DMS53 (cell line): Measurements from ENCODE around the gene MRPL16.
"Not testable (repeated sequence)": the region's sequence is repeated elsewhere in the genome, so short reads cannot be mapped to it uniquely, and the experiment has no call there.

Experiments used
- DNase-seq: peaks from one replicate; lab custom pipeline; 2025; lab: John Stamatoyannopoulos, UW

Gene MRPL16

DNA sequence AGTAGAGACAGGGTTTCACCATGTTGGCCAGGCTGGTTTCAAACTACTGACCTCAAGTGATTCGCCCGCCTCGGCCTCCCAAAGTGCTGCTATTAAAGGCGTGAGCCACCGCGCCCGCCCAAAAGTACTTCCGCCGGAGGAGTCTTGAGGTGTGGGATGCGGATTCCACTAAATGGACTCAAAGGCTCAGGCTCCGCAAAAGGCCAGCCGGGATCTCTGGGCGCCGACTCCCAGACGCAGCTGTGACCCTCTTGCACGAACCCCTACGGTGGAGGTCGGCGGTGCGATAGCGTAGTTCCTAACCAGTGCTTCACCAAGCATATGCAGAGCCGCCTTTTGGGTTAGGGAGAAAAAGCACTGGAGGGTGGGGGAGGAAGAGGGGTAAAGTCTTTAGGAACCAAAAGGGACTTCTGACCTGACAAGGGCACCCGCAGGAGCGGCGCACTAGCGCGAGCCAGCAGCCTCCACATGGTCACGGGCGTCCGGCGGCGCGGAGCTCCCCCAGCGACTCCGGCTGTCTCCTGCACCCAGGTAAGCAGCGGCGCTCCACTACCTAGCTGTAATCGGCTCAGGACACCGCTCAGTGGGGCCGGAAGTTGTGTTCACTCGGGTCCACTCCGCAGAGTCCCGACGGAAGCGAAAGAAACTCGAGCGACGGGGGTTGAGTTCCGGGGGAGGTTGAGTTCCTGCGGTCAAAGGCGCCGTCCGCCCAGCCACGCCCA lies at the start of gene MRPL16:
TSS of gene MRPL16 (minus strand) at position 590 of the 722 bp plus-strand sequence. CDS start at position 470, 120 bp downstream.
- peak; percentile 97 for DNase-seq

DNA sequence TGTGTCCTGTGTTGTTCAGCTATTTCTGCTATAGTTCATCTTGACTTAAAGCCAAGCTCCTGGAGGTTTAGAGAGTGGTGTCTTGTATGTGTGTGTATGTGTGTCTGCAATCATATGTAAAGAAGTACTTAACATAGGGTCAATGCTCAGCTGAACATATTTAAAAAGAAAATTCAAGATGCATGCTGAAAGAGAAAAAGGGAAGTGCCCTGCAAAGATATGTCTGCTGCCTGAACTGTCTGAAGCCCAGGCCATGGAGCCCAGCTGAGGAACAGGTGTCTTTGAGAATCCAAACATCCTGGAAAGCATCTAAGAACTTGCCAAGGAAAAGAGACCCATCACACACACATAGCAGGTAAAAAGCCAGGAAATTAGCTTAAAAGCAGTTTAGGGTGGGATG lies 49.1 kb upstream of the MRPL16 start:
- no peak for DNase-seq

GRCh38 chr11:59857439-59858434 lies 47.2 kb upstream of the MRPL16 start:
- peak; percentile 65 for DNase-seq

DNA sequence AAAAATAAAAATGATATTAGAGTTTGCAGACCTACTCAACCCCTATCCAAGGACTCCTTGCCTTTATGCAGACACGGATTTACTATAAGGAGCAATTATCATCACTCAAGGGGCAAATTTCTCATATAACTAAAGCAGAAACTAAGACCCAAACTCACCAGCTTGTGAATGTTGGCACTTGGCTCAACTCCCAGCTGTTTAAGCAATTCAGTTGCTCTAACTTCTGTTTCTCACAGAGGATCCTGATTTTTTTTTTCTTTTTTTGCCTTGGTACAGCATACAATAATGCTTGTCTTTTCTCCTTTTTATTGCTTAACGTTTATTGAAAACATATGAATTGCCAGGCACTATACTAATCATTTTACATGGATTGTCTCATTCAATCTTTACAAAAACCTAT lies 44.3 kb upstream of the MRPL16 start:
- DNase-seq: no peak

GRCh38 chr11:59851416-59851815 lies 40.8 kb upstream of the MRPL16 start:
- not testable (repeated sequence) for DNase-seq

- not testable (repeated sequence) for DNase-seq
These were observed 39.0 kb upstream of the MRPL16 start for GRCh38 chr11:59849551-59849950.

GRCh38 chr11:59849129-59849528 lies 38.6 kb upstream of the MRPL16 start:
- DNase-seq: peak; percentile 2

DNA sequence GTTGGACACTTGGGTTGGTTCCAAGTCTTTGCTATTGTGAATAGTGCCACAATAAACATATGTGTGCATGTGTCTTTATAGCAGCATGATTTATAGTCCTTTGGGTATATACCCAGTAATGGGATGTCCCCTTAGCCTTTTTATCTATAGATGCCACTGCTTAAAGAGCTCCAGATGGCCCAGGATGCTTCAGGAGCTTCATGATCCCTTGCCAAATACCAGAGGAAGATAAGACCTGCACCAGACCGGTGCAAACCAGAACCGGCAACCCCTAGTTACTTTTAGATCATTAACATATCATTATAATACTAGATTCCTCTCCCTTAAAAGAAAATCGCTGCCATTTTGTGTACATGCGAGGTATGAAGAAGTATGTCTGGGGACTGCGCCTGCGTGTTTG lies 37.9 kb upstream of the MRPL16 start:
- DNase-seq: not testable (repeated sequence)

DNA sequence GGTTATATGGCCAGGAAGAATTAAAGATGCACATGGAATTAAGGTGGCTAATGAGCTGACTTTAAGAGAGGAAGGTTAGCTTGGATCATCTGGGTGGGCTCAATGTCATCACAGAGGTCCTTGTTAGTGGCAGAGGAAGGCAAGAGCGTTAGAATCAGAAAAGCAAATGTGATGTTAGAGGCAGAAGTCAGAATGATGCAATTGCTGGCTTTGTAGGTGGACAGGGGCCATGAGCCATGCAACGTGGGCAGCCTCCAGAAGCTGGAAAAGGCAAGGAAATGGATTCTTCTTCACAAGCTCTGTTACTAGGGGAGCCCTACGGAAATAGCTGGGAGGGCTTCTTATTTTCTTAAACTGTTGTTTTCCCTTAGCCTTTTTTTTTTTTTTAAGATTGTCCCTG lies 37.0 kb upstream of the MRPL16 start:
- no peak for DNase-seq

GRCh38 chr11:59846556-59846955 lies 36.0 kb upstream of the MRPL16 start:
- no peak for DNase-seq

- no peak for DNase-seq
These were observed 34.8 kb upstream of the MRPL16 start, which contains the start of gene CBLIF for GRCh38 chr11:59845399-59845798. TSS of gene CBLIF (minus strand) at chr11:59845499. CDS start at chr11:59845453, 46 bp downstream.

DNA sequence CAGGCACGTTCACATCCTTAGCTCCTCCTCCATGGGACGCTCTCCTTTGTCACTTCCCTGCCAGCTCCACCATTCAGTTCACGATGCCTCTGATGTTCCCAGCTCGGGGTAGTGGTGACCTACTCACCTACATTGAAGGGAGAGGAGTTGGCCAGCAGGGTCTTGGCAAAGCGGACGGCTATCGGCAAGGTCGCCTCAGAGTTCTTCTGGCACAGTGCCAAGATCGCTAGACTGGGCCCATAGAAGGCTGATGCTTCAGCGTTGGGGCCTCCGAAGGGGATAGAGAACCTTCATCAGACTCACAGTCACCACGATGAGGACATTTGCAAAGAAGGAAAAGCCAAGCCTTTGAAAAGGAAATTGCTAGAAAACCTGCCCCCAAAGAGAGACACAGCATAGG lies 31.7 kb upstream of the MRPL16 start:
- DNase-seq: no peak

DNA sequence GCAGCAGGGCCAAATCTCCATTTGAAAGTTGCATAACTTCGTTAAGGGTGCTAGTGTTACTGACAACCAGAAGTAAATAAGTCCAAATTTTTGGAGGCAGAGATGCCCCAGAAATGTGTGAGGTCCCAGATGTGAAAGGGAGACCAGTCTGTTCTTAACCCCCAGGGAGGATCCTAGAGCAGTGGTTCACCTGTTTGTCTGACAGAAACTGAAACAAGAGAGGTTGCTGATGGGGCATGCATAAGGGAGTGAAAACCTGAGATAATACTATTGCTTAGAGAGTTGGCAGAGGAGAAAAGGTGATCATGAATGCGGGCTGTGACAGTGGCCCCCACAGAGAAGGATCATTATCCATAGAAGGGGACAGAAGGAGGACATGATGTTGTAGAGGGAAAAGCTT lies 30.9 kb upstream of the MRPL16 start:
- DNase-seq: no peak

DNA sequence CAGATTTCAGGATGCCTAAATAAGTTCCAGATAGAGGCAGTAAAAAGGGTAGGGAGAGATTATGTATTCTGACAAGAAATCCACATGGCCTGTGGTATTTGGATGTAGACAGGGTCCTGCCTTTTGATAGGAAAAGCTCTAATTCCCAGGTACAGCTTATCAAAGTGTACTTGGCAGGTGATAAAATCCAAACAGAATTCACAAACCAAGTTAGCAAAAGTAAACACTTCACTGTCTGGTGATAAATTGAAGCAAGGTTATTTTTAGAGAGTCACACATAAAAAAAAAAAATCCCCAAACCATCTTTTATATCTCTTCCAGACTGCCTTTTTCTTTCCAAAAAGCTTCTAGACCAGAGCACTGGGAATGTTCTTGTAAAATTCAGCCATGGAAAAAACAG lies 29.0 kb upstream of the MRPL16 start:
- peak; percentile 10 for DNase-seq

DNA sequence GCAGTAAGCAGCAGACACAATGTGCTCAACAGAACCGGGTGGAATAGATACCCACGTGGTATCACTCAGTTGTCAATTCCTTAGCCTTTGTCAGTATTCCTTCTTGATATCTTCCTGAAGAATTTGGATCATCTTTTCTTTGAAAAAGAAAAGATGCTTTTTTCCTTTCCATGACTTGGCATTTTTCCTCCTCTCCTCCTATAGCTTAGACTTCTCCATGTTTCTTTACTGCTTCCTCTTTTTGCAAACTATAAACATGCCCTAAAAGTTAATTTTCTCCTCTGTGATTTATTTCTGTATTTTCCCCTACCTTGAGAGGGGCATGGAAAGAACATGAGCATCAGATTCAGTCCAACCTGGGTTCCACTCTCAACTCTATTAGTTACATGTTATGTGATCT lies 23.0 kb upstream of the MRPL16 start:
- DNase-seq: no peak

DNA sequence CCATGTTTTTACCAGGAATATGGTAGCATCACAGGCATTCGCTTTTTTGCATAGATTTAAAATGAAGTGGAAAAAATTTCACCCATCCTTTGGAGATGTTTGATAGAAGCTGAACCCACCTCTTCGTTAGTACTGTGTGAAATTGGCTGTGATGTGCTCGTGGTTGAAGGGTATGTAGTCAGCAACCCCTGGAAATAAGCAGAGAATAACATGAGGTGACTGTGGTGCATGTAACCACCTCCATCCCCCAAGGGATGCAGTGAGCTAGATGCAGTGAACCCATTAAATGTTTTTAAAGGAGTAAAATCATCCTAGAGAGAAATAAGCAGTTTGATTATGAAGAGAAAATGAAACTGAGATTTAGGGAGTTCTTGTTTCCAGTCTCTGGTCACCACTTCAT lies 18.8 kb upstream of the MRPL16 start:
- no peak for DNase-seq

DNA sequence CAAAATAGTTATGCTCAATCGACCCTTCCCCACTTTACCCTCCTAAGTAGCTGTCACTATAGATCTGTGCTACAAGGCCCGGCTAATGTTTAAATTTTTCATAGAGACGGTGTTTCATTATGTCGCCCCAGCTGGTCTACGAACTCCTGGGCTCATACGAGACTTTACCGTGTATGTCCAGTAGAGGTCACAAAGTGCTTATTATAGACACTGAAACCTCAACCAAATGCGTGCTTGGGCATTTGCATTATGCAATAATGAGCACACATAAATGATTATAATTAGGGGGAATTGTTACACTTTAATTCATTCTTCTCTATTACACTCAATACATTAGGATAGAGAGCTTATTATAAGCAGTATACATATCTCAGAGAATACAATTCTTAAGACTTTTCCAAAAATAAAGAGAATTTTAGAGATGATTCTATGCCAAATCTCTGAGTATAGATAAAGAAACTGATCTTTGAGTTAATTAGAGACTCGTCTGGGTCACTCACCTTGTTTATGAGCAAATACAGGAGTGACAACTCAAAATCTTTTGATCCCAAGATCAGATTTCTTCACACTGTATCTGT lies 12.5 kb upstream of the MRPL16 start:
- peak; percentile 79 for DNase-seq

DNA sequence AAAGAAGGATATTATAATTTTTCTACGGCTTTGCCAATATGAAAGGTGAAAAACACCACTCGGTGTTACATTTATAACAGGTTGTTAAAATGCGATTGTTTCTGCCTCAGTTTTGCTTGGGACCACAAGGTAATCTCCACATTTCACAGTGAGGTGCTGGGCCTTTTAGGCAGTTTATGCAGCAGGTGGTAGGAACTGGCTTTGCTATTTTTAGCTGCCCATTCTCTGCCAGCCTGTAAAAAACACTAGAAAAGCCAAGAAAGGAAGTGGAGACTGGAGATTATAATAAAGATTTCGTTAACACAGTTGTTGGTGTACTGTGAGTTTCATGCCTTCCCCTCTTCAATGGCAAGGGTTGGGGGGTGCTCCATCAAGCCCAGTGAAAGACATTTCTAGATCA lies 8.0 kb upstream of the MRPL16 start:
- DNase-seq: no peak

- not testable (repeated sequence) for DNase-seq
These were observed 5.9 kb upstream of the MRPL16 start for GRCh38 chr11:59816434-59816833.

DNA sequence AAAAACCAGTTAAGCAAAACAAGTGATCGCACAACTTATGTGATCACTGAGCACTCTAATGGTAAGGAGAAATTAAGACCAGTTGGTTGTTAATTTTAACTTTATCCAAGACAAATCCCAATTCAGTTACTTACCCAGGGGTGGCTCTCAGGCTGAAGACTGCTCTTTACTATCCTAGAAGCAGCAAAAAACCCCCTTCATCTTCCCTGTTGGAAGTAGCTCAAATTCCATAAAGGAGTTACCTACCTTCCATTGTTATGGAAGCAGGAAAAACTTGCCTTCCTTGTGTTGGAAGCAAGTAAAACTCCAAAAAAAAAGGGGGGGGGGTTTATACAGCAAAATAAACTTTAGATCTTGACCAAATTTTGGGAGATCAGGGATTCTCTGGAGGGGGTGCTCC lies 5.2 kb upstream of the MRPL16 start:
- no peak for DNase-seq

GRCh38 chr11:59814021-59814420 lies 3.4 kb upstream of the MRPL16 start:
- no peak for DNase-seq

- DNase-seq: no peak
These were observed 2.8 kb upstream of the MRPL16 start for GRCh38 chr11:59813364-59813763.

- DNase-seq: no peak
These were observed 1.6 kb upstream of the MRPL16 start for GRCh38 chr11:59812220-59812619.
